OCI-LY7 (cell line): Measurements from ENCODE around the gene SCFD2.

Experiments used
- CTCF ChIP-seq: fragments of 200-600 bp; sonication (generic); conservative IDR thresholded peaks from 2 replicates; pipeline ENCODE4 v1.5.1; 2014; ENCODE audit warnings: mild to moderate bottlenecking, antibody characterized with exemption, low read length, moderate library complexity, mixed read lengths
- EZH2phosphoT487 ChIP-seq: fragments of 200-600 bp; sonication (generic); IDR thresholded peaks from 2 replicates; pipeline ENCODE4 v1.6.1; 2018; ENCODE audit warnings: low read depth, borderline replicate concordance, mild to moderate bottlenecking, mixed run types, antibody characterized with exemption, low read length, moderate library complexity, mixed read lengths

GRCh38 chr4:52894443-52894842 lies 471.4 kb downstream of the SCFD2 start:
- no peak for TF ChIP-seq CTCF
- no peak for TF ChIP-seq EZH2phosphoT487
